Lower leg skin (tissue), 3 donors: ENCODE measurements around the gene SKAP1.

Experiments
- POLR2A ChIP-seq, 2 donors: fragments of 450-650 bp; IDR thresholded peaks; one replicate each; pipeline ENCODE4 v1.6.1; 2016 to 2017; ENCODE audit warnings: antibody characterized with exemption in 2 of 2, mild to moderate bottlenecking in 1 of 2, moderate library complexity in 1 of 2
- TF ChIP-seq, protein P1 (sequence below), 3 donors: fragments of 450-650 bp; IDR thresholded peaks; one replicate each; pipeline ENCODE4 v1.5.1; 2016; ENCODE audit warnings: antibody characterized with exemption in 3 of 3, mild to moderate bottlenecking in 3 of 3, moderate library complexity in 2 of 3

DNA sequence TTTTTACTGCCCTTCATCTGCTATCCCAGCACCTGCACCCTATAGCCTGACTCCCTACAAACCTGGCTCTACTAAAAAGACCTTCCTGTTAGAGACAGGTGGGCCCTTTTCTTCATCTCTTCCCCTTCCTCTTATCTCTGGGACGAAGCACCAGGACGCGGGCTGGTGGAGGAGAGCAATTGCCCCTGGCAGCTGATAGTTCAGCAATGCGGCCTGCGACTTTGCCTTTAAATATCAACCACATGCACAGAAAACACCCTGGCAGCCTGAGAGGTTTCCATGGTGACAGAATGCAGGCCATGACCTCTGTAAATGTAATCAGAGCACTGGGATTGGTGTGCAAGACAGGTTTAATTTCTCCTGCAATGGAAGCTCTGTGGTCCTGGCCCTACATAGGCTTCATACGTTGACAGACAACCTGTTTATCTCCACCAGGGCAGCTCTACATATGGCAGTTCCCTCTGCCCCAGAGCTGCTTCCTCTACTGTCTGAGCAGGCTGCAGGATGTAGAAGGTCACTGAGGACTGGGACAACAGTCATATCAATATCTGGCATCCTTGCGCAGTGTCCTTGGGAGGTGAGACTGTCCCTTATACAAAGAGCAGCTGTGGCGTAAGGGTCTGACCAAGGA, 10.0 kb upstream of the SKAP1 start:
- no peak for TF ChIP-seq POLR2A (IDR thresholded peaks at IDR 0.05)
- TF ChIP-seq, protein P1, sequence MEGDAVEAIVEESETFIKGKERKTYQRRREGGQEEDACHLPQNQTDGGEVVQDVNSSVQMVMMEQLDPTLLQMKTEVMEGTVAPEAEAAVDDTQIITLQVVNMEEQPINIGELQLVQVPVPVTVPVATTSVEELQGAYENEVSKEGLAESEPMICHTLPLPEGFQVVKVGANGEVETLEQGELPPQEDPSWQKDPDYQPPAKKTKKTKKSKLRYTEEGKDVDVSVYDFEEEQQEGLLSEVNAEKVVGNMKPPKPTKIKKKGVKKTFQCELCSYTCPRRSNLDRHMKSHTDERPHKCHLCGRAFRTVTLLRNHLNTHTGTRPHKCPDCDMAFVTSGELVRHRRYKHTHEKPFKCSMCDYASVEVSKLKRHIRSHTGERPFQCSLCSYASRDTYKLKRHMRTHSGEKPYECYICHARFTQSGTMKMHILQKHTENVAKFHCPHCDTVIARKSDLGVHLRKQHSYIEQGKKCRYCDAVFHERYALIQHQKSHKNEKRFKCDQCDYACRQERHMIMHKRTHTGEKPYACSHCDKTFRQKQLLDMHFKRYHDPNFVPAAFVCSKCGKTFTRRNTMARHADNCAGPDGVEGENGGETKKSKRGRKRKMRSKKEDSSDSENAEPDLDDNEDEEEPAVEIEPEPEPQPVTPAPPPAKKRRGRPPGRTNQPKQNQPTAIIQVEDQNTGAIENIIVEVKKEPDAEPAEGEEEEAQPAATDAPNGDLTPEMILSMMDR (IDR thresholded peaks at IDR 0.05) = no peak
